AG09319 (cell line): ENCODE data around the gene ACTN3.
A peak's percentile ranks its signal among the peaks of the same experiment; 100 is the strongest.

Source experiments
- DNase-seq: peaks from one replicate; pipeline ENCODE4 v3.0.0-alpha.2; 2010; ENCODE audit warnings: low read depth; ENCODE audit errors: extremely low read depth
- TF ChIP-seq, protein P1 (sequence below): IDR thresholded peaks from 2 replicates; pipeline ENCODE4 v1.5.1; 2011; ENCODE audit warnings: low read depth, mild to moderate bottlenecking, inconsistent platforms, low read length, moderate library complexity

Gene ACTN3

DNA sequence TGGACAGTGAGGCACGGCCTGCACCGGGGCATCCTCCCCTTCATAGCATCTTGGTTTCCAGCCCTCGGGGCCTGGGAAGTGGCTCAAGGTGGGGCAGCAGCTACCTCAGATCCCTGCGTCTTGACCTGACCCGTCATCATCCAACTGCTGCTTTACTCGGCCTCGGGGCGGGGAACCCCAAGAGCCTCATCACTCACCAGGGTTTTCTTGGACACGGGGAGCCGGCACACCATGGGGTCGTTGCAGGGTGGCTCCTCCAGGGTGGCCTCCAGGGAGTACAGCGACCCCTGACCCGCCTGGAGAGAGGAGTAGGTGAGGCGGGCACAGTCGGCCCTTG, 21.1 kb downstream of the ACTN3 start:
- DNase-seq = no peak

GRCh38 chr11:66568124-66568916, 21.6 kb downstream of the ACTN3 start, which contains the start of gene CTSF:
CTSF (minus strand) TSS chr11:66568606; CDS start chr11:66568486, 120 bp downstream.
- DNase-seq = no peak
- TF ChIP-seq, protein P1, sequence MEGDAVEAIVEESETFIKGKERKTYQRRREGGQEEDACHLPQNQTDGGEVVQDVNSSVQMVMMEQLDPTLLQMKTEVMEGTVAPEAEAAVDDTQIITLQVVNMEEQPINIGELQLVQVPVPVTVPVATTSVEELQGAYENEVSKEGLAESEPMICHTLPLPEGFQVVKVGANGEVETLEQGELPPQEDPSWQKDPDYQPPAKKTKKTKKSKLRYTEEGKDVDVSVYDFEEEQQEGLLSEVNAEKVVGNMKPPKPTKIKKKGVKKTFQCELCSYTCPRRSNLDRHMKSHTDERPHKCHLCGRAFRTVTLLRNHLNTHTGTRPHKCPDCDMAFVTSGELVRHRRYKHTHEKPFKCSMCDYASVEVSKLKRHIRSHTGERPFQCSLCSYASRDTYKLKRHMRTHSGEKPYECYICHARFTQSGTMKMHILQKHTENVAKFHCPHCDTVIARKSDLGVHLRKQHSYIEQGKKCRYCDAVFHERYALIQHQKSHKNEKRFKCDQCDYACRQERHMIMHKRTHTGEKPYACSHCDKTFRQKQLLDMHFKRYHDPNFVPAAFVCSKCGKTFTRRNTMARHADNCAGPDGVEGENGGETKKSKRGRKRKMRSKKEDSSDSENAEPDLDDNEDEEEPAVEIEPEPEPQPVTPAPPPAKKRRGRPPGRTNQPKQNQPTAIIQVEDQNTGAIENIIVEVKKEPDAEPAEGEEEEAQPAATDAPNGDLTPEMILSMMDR = no peak

More for the DNA sequence above, 21.1 kb downstream of the ACTN3 start:
- TF ChIP-seq, protein P1 = no peak

- TF ChIP-seq, protein P1 = no peak
- DNase-seq = no peak
Observed at GRCh38 chr11:66569076-66569475, 22.4 kb downstream of the ACTN3 start.

DNA sequence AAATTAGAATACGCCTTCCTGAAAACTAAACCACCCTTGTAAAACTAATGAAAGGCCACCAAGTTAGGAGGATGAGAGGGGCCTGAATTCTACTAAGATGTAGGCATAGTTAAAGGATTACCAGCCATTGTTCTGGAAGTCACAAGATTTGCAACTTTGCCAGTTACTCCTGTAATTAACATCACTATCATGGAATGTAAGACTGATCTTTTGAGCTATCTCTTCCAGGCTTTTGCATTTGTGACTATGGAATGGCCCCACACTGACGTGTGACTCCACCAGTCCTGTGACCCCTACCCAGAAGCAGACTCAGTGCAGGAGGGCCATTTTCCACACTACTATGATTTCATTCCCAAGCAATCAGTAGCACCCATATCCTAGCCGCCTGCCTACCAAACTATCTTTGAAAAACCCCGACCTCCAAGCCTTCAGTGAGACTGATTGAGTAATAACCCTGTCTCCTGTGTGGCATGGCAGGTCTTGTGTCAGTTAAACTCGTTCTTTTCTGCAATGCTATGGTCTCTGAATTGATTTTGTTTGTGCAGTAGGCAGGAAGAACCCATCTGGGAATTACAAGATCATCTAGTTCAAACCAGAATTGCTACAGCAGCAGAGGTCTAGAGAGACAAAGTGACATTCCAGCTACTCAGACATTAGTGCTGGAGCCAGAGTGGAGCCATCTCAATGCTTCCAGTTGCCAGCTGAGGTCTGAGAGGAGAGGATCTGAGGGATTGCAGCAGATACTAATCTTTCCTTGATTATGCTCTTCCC, 23.6 kb downstream of the ACTN3 start:
- no peak for DNase-seq
- TF ChIP-seq, protein P1 = no peak

GRCh38 chr11:66570850-66571180, 24.1 kb downstream of the ACTN3 start:
- DNase-seq = no peak
- TF ChIP-seq, protein P1 = no peak

- DNase-seq = peak; percentile 36
- TF ChIP-seq, protein P1 = peak; percentile 82
Observed at GRCh38 chr11:66579017-66579606, 32.4 kb downstream of the ACTN3 start.

DNA sequence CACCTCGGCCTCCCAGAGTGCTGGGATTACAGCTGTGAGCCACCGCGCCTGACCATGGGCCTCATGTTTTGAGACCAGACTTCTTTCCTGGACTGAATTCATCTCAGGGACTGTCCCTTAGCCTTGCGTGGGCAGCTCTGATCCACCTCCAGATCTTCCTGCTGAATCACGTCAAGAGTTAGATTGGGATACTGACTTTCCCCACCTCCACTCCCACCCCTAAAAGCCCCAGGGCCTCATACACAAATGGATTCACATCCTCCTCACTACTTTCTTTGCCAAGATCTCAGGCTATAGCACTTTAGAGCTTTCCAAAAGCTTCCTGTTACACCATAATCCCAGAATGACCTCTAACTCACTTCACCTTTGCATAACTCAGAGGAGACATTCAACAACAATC, 34.1 kb downstream of the ACTN3 start:
- TF ChIP-seq, protein P1 = no peak
- no peak for DNase-seq
